Mucosa of stomach (tissue), 1 donor: ENCODE results near the gene THOP1.

ENCODE experiments used
- H3K27me3 ChIP-seq: one replicate; pipeline ENCODE4 v1.7.0; 2013; ENCODE audit warnings: mild to moderate bottlenecking, low read length; ENCODE audit not compliant: control insufficient read depth, insufficient read depth
- H3K36me3 ChIP-seq: one replicate; pipeline ENCODE4 v1.7.0; 2013; ENCODE audit warnings: low read length; ENCODE audit not compliant: control insufficient read depth, insufficient read depth
- H3K4me1 ChIP-seq: one replicate; pipeline ENCODE4 v1.7.0; 2013; ENCODE audit warnings: mild to moderate bottlenecking, low read length; ENCODE audit not compliant: control insufficient read depth, insufficient read depth
- H3K4me3 ChIP-seq: one replicate; pipeline ENCODE4 v1.7.0; 2013; ENCODE audit warnings: low read length
- H3K9ac ChIP-seq: one replicate; pipeline ENCODE4 v1.7.0; 2013; ENCODE audit warnings: mild to moderate bottlenecking, low read length, moderate library complexity
- H3K9me3 ChIP-seq: one replicate; pipeline ENCODE4 v1.7.0; 2013; ENCODE audit warnings: mild to moderate bottlenecking, low read length, moderate library complexity; ENCODE audit not compliant: control insufficient read depth
- donor health status: Pancreatic carcinoma.

The THOP1 gene

GRCh38 chr19:2847507-2847906 is 62.2 kb downstream of the THOP1 start:
- peaks cover 4% of the 10 kb centered on the region for H3K4me1 ChIP-seq
- peaks cover 2% of the 10 kb centered on the region for H3K36me3 ChIP-seq
- no peaks in the 10 kb centered on the region for H3K9me3 ChIP-seq
- H3K4me3 ChIP-seq: no peak overlapping the region
- no peaks in the 10 kb centered on the region for H3K27me3 ChIP-seq
- H3K9ac ChIP-seq: no peak overlapping the region

GRCh38 chr19:2848616-2849015 is 63.3 kb downstream of the THOP1 start:
- no peak overlapping the region for H3K4me3 ChIP-seq
- H3K9me3 ChIP-seq: peaks cover 9% of the 10 kb centered on the region
- H3K4me1 ChIP-seq: no peaks in the 10 kb centered on the region
- H3K36me3 ChIP-seq: peaks cover 13% of the 10 kb centered on the region
- H3K27me3 ChIP-seq: no peaks in the 10 kb centered on the region
- H3K9ac ChIP-seq: no peak overlapping the region

- no peak overlapping the region for H3K4me3 ChIP-seq
- H3K9ac ChIP-seq: no peak overlapping the region
- H3K9me3 ChIP-seq: peaks cover 9% of the 10 kb centered on the region
- no peaks in the 10 kb centered on the region for H3K4me1 ChIP-seq
- no peaks in the 10 kb centered on the region for H3K27me3 ChIP-seq
- peaks cover 13% of the 10 kb centered on the region for H3K36me3 ChIP-seq
Measured at GRCh38 chr19:2850256-2850925, 65.1 kb downstream of the THOP1 start.

GRCh38 chr19:2852598-2852997 is 67.3 kb downstream of the THOP1 start:
- Histone ChIP-seq H3K9ac (no peak overlapping the region), H3K9me3 (peaks cover 9% of the 10 kb centered on the region), H3K36me3 (peaks cover 13% of the 10 kb centered on the region), H3K27me3 (no peaks in the 10 kb centered on the region), H3K4me3 (no peak overlapping the region), H3K4me1 (no peaks in the 10 kb centered on the region)

GRCh38 chr19:2853015-2853606 is 67.8 kb downstream of the THOP1 start:
- H3K9me3 ChIP-seq: peaks cover 9% of the 10 kb centered on the region
- peaks cover 13% of the 10 kb centered on the region for H3K36me3 ChIP-seq
- no peak overlapping the region for H3K9ac ChIP-seq
- no peaks in the 10 kb centered on the region for H3K27me3 ChIP-seq
- no peak overlapping the region for H3K4me3 ChIP-seq
- H3K4me1 ChIP-seq: no peaks in the 10 kb centered on the region

- peaks cover 9% of the 10 kb centered on the region for H3K9me3 ChIP-seq
- no peaks in the 10 kb centered on the region for H3K27me3 ChIP-seq
- no peak overlapping the region for H3K4me3 ChIP-seq
- peaks cover 13% of the 10 kb centered on the region for H3K36me3 ChIP-seq
- no peak overlapping the region for H3K9ac ChIP-seq
- no peaks in the 10 kb centered on the region for H3K4me1 ChIP-seq
Measured at GRCh38 chr19:2854849-2855248, 69.5 kb downstream of the THOP1 start.

GRCh38 chr19:2856457-2857050 is 71.3 kb downstream of the THOP1 start:
- Histone ChIP-seq H3K9me3 (peaks cover 9% of the 10 kb centered on the region), H3K27me3 (no peaks in the 10 kb centered on the region), H3K4me1 (no peaks in the 10 kb centered on the region), H3K4me3 (no peak overlapping the region), H3K9ac (no peak overlapping the region), H3K36me3 (peaks cover 13% of the 10 kb centered on the region)

GRCh38 chr19:2858864-2859263 is 73.6 kb downstream of the THOP1 start:
- H3K4me3 ChIP-seq: no peak overlapping the region
- no peaks in the 10 kb centered on the region for H3K27me3 ChIP-seq
- no peaks in the 10 kb centered on the region for H3K4me1 ChIP-seq
- H3K9me3 ChIP-seq: no peaks in the 10 kb centered on the region
- no peaks in the 10 kb centered on the region for H3K36me3 ChIP-seq
- H3K9ac ChIP-seq: no peak overlapping the region

- Histone ChIP-seq H3K27me3 (no peaks in the 10 kb centered on the region), H3K9ac (no peak overlapping the region), H3K36me3 (no peaks in the 10 kb centered on the region), H3K4me1 (peaks cover 7% of the 10 kb centered on the region), H3K4me3 (no peak overlapping the region), H3K9me3 (no peaks in the 10 kb centered on the region)
Measured at GRCh38 chr19:2863816-2864215, 78.5 kb downstream of the THOP1 start.
